ENCODE measurements around the gene NELFA. TPM values are rescaled to one million over a fixed set of nuclear protein-coding genes. Genes with fewer than 3 reads are reported as not detected.

NELFA gene
- total and polyA plus RNA-seq, 2 of the 13 experiments (the other 11 are each of a cell fraction or from before 2014, with no cell fraction given): 13.3 to 18.5 TPM

DNA sequence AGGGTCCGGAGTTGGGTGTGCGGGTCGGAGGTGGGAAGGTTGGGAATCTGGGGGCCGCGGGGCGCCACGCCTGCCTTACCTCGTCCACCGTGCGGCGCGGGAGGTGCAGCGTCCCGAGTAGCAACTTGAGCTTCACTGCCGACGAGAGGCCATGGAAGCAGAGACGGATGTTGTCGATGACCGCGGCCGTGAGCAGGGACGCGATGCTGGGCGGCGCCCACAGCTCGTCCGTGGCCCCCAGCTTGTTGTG lies 178 bp downstream of the NELFA start (continued):
- TF ChIP-seq, protein P1, sequence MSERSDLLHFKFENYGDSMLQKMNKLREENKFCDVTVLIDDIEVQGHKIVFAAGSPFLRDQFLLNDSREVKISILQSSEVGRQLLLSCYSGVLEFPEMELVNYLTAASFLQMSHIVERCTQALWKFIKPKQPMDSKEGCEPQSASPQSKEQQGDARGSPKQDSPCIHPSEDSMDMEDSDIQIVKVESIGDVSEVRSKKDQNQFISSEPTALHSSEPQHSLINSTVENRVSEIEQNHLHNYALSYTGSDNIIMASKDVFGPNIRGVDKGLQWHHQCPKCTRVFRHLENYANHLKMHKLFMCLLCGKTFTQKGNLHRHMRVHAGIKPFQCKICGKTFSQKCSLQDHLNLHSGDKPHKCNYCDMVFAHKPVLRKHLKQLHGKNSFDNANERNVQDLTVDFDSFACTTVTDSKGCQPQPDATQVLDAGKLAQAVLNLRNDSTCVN (CRISPR knock-in tag; IDR thresholded peaks at IDR 0.05; ENCODE audit: borderline replicate concordance): peak; percentile 34; the same call in 1 of the 2 replicates
- no peak for TF ChIP-seq ZNF33A (CRISPR knock-in tag; IDR thresholded peaks at IDR 0.05; ENCODE audit: borderline replicate concordance)
- TF ChIP-seq, protein P2, sequence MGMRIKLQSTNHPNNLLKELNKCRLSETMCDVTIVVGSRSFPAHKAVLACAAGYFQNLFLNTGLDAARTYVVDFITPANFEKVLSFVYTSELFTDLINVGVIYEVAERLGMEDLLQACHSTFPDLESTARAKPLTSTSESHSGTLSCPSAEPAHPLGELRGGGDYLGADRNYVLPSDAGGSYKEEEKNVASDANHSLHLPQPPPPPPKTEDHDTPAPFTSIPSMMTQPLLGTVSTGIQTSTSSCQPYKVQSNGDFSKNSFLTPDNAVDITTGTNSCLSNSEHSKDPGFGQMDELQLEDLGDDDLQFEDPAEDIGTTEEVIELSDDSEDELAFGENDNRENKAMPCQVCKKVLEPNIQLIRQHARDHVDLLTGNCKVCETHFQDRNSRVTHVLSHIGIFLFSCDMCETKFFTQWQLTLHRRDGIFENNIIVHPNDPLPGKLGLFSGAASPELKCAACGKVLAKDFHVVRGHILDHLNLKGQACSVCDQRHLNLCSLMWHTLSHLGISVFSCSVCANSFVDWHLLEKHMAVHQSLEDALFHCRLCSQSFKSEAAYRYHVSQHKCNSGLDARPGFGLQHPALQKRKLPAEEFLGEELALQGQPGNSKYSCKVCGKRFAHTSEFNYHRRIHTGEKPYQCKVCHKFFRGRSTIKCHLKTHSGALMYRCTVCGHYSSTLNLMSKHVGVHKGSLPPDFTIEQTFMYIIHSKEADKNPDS (CRISPR knock-in tag; IDR thresholded peaks at IDR 0.05): no peak
- no peak for TF ChIP-seq ZSCAN20 (CRISPR knock-in tag; IDR thresholded peaks at IDR 0.05; ENCODE audit: borderline replicate concordance)
- TF ChIP-seq ZFP90 (CRISPR knock-in tag; IDR thresholded peaks at IDR 0.05; ENCODE audit: borderline replicate concordance): peak; percentile 17; the same call in 1 of the 2 replicates
- no peak for TF ChIP-seq ZNF563 (CRISPR knock-in tag; IDR thresholded peaks at IDR 0.05)
- TF ChIP-seq MEIS2 (CRISPR knock-in tag; IDR thresholded peaks at IDR 0.05): peak; percentile 37; the same call in 1 of the 2 replicates
- no peak for TF ChIP-seq HCFC1 (IDR thresholded peaks at IDR 0.05; ENCODE audit: low read depth, low read length)
- TF ChIP-seq, protein P3, sequence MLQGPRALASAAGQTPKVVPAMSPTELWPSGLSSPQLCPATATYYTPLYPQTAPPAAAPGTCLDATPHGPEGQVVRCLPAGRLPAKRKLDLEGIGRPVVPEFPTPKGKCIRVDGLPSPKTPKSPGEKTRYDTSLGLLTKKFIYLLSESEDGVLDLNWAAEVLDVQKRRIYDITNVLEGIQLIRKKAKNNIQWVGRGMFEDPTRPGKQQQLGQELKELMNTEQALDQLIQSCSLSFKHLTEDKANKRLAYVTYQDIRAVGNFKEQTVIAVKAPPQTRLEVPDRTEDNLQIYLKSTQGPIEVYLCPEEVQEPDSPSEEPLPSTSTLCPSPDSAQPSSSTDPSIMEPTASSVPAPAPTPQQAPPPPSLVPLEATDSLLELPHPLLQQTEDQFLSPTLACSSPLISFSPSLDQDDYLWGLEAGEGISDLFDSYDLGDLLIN (CRISPR knock-in tag; IDR thresholded peaks at IDR 0.05; ENCODE audit: borderline replicate concordance): peak; percentile 50; the same call in 1 of the 2 replicates
- TF ChIP-seq CENPX (CRISPR knock-in tag; IDR thresholded peaks at IDR 0.05): no peak
- TF ChIP-seq HOXA3 (CRISPR knock-in tag; IDR thresholded peaks at IDR 0.05): no peak
- peak; percentile 50; the same call in 1 of the 2 replicates for TF ChIP-seq ZNF225 (CRISPR knock-in tag; IDR thresholded peaks at IDR 0.05)
- TF ChIP-seq, protein P4, sequence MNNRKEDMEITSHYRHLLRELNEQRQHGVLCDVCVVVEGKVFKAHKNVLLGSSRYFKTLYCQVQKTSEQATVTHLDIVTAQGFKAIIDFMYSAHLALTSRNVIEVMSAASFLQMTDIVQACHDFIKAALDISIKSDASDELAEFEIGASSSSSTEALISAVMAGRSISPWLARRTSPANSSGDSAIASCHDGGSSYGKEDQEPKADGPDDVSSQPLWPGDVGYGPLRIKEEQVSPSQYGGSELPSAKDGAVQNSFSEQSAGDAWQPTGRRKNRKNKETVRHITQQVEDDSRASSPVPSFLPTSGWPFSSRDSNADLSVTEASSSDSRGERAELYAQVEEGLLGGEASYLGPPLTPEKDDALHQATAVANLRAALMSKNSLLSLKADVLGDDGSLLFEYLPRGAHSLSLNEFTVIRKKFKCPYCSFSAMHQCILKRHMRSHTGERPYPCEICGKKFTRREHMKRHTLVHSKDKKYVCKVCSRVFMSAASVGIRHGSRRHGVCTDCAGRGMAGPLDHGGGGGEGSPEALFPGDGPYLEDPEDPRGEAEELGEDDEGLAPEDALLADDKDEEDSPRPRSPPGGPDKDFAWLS (CRISPR knock-in tag; IDR thresholded peaks at IDR 0.05; ENCODE audit: borderline replicate concordance): no peak
- TF ChIP-seq, protein P5, sequence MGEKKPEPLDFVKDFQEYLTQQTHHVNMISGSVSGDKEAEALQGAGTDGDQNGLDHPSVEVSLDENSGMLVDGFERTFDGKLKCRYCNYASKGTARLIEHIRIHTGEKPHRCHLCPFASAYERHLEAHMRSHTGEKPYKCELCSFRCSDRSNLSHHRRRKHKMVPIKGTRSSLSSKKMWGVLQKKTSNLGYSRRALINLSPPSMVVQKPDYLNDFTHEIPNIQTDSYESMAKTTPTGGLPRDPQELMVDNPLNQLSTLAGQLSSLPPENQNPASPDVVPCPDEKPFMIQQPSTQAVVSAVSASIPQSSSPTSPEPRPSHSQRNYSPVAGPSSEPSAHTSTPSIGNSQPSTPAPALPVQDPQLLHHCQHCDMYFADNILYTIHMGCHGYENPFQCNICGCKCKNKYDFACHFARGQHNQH (CRISPR knock-in tag; IDR thresholded peaks at IDR 0.05): no peak
- TF ChIP-seq ZNF766 (CRISPR knock-in tag; IDR thresholded peaks at IDR 0.05; ENCODE audit: borderline replicate concordance): no peak
- peak; percentile 82 for TF ChIP-seq PATZ1 (CRISPR knock-in tag; IDR thresholded peaks at IDR 0.05)
- TF ChIP-seq ZSCAN12 (CRISPR knock-in tag; IDR thresholded peaks at IDR 0.05): no peak
- TF ChIP-seq, protein P6, sequence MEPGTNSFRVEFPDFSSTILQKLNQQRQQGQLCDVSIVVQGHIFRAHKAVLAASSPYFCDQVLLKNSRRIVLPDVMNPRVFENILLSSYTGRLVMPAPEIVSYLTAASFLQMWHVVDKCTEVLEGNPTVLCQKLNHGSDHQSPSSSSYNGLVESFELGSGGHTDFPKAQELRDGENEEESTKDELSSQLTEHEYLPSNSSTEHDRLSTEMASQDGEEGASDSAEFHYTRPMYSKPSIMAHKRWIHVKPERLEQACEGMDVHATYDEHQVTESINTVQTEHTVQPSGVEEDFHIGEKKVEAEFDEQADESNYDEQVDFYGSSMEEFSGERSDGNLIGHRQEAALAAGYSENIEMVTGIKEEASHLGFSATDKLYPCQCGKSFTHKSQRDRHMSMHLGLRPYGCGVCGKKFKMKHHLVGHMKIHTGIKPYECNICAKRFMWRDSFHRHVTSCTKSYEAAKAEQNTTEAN (CRISPR knock-in tag; conservative IDR thresholded peaks at IDR 0.05): no peak; the same call in 1 of the 2 replicates
- TF ChIP-seq PHF20 (CRISPR knock-in tag; IDR thresholded peaks at IDR 0.05): no peak
